MG63 (cell line): ENCODE results near the gene RHOBTB3. TPM values are rescaled to one million over a fixed set of nuclear protein-coding genes. Genes with fewer than 3 reads are reported as not detected.
"Not testable (repeated sequence)": the region's sequence is repeated elsewhere in the genome, so short reads cannot be mapped to it uniquely, and the experiment has no call there.

Experiments
- DNase-seq: peaks from one replicate; pipeline ENCODE4 v3.0.0-alpha.2; 2020
- H3K27me3 ChIP-seq: fragments of 250-450 bp; sonication (Bioruptor Pico); 2 replicates; pipeline ENCODE4 v1.5.1; 2020; ENCODE audit warnings: mild to moderate bottlenecking, moderate library complexity
- H3K36me3 ChIP-seq: fragments of 250-450 bp; sonication (Bioruptor Pico); 2 replicates; pipeline ENCODE4 v1.5.1; 2020; ENCODE audit warnings: mild to moderate bottlenecking, moderate library complexity
- H3K4me3 ChIP-seq: fragments of 250-450 bp; sonication (Bioruptor Pico); 2 replicates; pipeline ENCODE4 v1.5.1; 2020; ENCODE audit warnings: mild to moderate bottlenecking, moderate library complexity
- H3K9me3 ChIP-seq: fragments of 250-450 bp; sonication (Bioruptor Pico); 2 replicates; pipeline ENCODE4 v1.5.1; 2020; ENCODE audit warnings: mild to moderate bottlenecking, moderate library complexity
- total RNA-seq: library from RNA; depleted of rRNA; stranded (reverse); fragments of >200 nt; shearing (Covaris generic); gene quantifications from 2 replicates; pipeline ENCODE4 v1.2.3, GENCODE V29; 2014; ENCODE audit warnings: low replicate concordance

The RHOBTB3 gene
- total RNA-seq, 1 experiment from 2014 or later, result 74.7 TPM

- peaks cover 26% of the 10 kb centered on the region for H3K36me3 ChIP-seq
- not testable (repeated sequence) for H3K4me3 ChIP-seq, H3K9me3 ChIP-seq, H3K27me3 ChIP-seq, DNase-seq
Measured at GRCh38 chr5:95813035-95813434, 81.9 kb downstream of the RHOBTB3 start.

- Histone ChIP-seq H3K4me3 (no peak overlapping the region), H3K36me3 (peaks cover 31% of the 10 kb centered on the region), H3K27me3 (no peaks in the 10 kb centered on the region), H3K9me3 (no peaks in the 10 kb centered on the region)
- no peak for DNase-seq
Measured at GRCh38 chr5:95815155-95815729, 84.1 kb downstream of the RHOBTB3 start.

GRCh38 chr5:95816341-95816740 lies 85.2 kb downstream of the RHOBTB3 start:
- H3K36me3 ChIP-seq, result peaks cover 31% of the 10 kb centered on the region
- no peaks in the 10 kb centered on the region for H3K27me3 ChIP-seq
- DNase-seq, result no peak
- no peaks in the 10 kb centered on the region for H3K9me3 ChIP-seq
- H3K4me3 ChIP-seq, result no peak overlapping the region

GRCh38 chr5:95816776-95817175 lies 85.6 kb downstream of the RHOBTB3 start:
- Histone ChIP-seq H3K36me3 (peaks cover 31% of the 10 kb centered on the region), H3K9me3 (no peaks in the 10 kb centered on the region), H3K27me3 (no peaks in the 10 kb centered on the region), H3K4me3 (no peak overlapping the region)
- no peak for DNase-seq

- no peaks in the 10 kb centered on the region for H3K27me3 ChIP-seq
- peak; percentile 20 for DNase-seq
- no peaks in the 10 kb centered on the region for H3K9me3 ChIP-seq
- H3K4me3 ChIP-seq, result no peak overlapping the region
- peaks cover 31% of the 10 kb centered on the region for H3K36me3 ChIP-seq
Measured at GRCh38 chr5:95817430-95817829, 86.3 kb downstream of the RHOBTB3 start.

- H3K36me3 ChIP-seq, result peaks cover 27% of the 10 kb centered on the region
- H3K9me3 ChIP-seq, result no peaks in the 10 kb centered on the region
- DNase-seq, result no peak
- H3K4me3 ChIP-seq, result no peak overlapping the region
- H3K27me3 ChIP-seq, result no peaks in the 10 kb centered on the region
Measured at GRCh38 chr5:95818181-95819147, 87.3 kb downstream of the RHOBTB3 start.

- Histone ChIP-seq H3K36me3 (peaks cover 14% of the 10 kb centered on the region), H3K27me3 (no peaks in the 10 kb centered on the region), H3K4me3 (peak overlapping the region; percentile 64), H3K9me3 (no peaks in the 10 kb centered on the region)
- no peak for DNase-seq
Measured at GRCh38 chr5:95821110-95822021, 90.2 kb downstream of the RHOBTB3 start.

- H3K36me3 ChIP-seq, result peaks cover 11% of the 10 kb centered on the region; the same call in 1 of the 2 replicates
- H3K9me3 ChIP-seq, result no peaks in the 10 kb centered on the region
- peak overlapping the region; percentile 64 for H3K4me3 ChIP-seq
- H3K27me3 ChIP-seq, result no peaks in the 10 kb centered on the region
- DNase-seq, result peak; percentile 73
Measured at GRCh38 chr5:95822043-95822541, 91.0 kb downstream of the RHOBTB3 start.

GRCh38 chr5:95822542-95823181 lies 91.5 kb downstream of the RHOBTB3 start, which contains the start of gene GLRX:
Gene GLRX, minus strand, starts transcription at chr5:95822726. Its CDS starts 64 bp downstream, at chr5:95822662.
- Histone ChIP-seq H3K9me3 (no peaks in the 10 kb centered on the region), H3K36me3 (peaks cover 5% of the 10 kb centered on the region; the same call in 1 of the 2 replicates), H3K4me3 (peak within 1 kb of the TSS; percentile 64), H3K27me3 (no peaks in the 10 kb centered on the region)
- DNase-seq, result peak; percentile 93

- Histone ChIP-seq H3K27me3 (no peaks in the 10 kb centered on the region), H3K36me3 (peaks cover 5% of the 10 kb centered on the region; the same call in 1 of the 2 replicates), H3K4me3 (peak overlapping the region; percentile 64), H3K9me3 (no peaks in the 10 kb centered on the region)
- DNase-seq, result no peak
Measured at GRCh38 chr5:95823218-95823737, 92.1 kb downstream of the RHOBTB3 start.

GRCh38 chr5:95823738-95824609 lies 92.8 kb downstream of the RHOBTB3 start:
- Histone ChIP-seq H3K36me3 (peaks cover 3% of the 10 kb centered on the region; the same call in 1 of the 2 replicates), H3K9me3 (no peaks in the 10 kb centered on the region), H3K4me3 (peak overlapping the region; percentile 64), H3K27me3 (no peaks in the 10 kb centered on the region)
- peak; percentile 91 for DNase-seq

- no peak for DNase-seq
- H3K4me3 ChIP-seq, result no peak overlapping the region
- H3K36me3 ChIP-seq, result no peaks in the 10 kb centered on the region
- no peaks in the 10 kb centered on the region for H3K9me3 ChIP-seq
- H3K27me3 ChIP-seq, result no peaks in the 10 kb centered on the region
Measured at GRCh38 chr5:95824747-95825146, 93.6 kb downstream of the RHOBTB3 start.

GRCh38 chr5:95825495-95825894 lies 94.4 kb downstream of the RHOBTB3 start:
- no peak for DNase-seq
- no peaks in the 10 kb centered on the region for H3K36me3 ChIP-seq

GRCh38 chr5:95826949-95827891 lies 96.1 kb downstream of the RHOBTB3 start:
- Histone ChIP-seq H3K36me3 (no peaks in the 10 kb centered on the region), H3K4me3 (no peak overlapping the region), H3K27me3 (no peaks in the 10 kb centered on the region), H3K9me3 (no peaks in the 10 kb centered on the region)
- DNase-seq, result no peak

More at GRCh38 chr5:95825495-95825894, 94.4 kb downstream of the RHOBTB3 start:
- no peaks in the 10 kb centered on the region for H3K27me3 ChIP-seq
- no peak overlapping the region for H3K4me3 ChIP-seq
- H3K9me3 ChIP-seq, result no peaks in the 10 kb centered on the region
